ENCODE data around the gene PTRHD1. TPM values are rescaled to one million over a fixed set of nuclear protein-coding genes. Genes with fewer than 3 reads are reported as not detected.

PTRHD1 gene
- total RNA-seq, 4 donors from 2014 or later, result 30.6 to 50.9 (median 40.5) TPM

- Histone ChIP-seq H3K36me3 (peaks cover 0 to 46% (median 20%) of the 10 kb centered on the region in 4 donors), H3K27me3 (no peaks in the 10 kb centered on the region), H3K4me3 (no peak overlapping the region), H3K4me1 (no peaks in the 10 kb centered on the region), H3K9me3 (no peaks in the 10 kb centered on the region), H3K27ac (no peak overlapping the region)
- intact Hi-C loops (cut with DNase I; ENCODE audit: low total_unique reads) (no loop called here), in situ Hi-C loops (cut with MboI; ENCODE audit: low pct_ligation_motif_present in 1 of 4, low pct_unique_long_range_greater_than_20kb in 1 of 4, low sequenced_read_pairs in 3 of 4) (no loop called here)
- TF ChIP-seq EP300 (IDR thresholded peaks at IDR 0.05; ENCODE audit: low read depth) (no peak), POLR2AphosphoS5 (IDR thresholded peaks at IDR 0.05) (no peak), CTCF (IDR thresholded peaks at IDR 0.05) (no peak), POLR2A (IDR thresholded peaks at IDR 0.05) (no peak)
- WGBS, 2 donors (ENCODE audit: low coverage in 1 of 2), result 97 to 100% methylated on average over 1 of the region's 1 CpG
- no peak for DNase-seq
Measured at GRCh38 chr2:24756789-24757188, 36.4 kb downstream of the PTRHD1 start.

- Histone ChIP-seq H3K4me3 (no peak overlapping the region), H3K27ac (no peak overlapping the region), H3K9me3 (no peaks in the 10 kb centered on the region), H3K27me3 (no peaks in the 10 kb centered on the region), H3K36me3 (peaks cover 0 to 49% (median 21%) of the 10 kb centered on the region in 4 donors), H3K4me1 (no peaks in the 10 kb centered on the region)
- in situ Hi-C loops (cut with MboI; ENCODE audit: low pct_ligation_motif_present in 1 of 4, low pct_unique_long_range_greater_than_20kb in 1 of 4, low sequenced_read_pairs in 3 of 4) (no loop called here), intact Hi-C loops (cut with DNase I; ENCODE audit: low total_unique reads) (no loop called here)
- TF ChIP-seq CTCF (IDR thresholded peaks at IDR 0.05), result no peak
- DNase-seq, result no peak
- 77 to 81% methylated on average over 2 to 3 of the region's 3 CpGs for WGBS, 2 donors (ENCODE audit: low coverage in 1 of 2)
Measured at GRCh38 chr2:24754985-24755705, 38.0 kb downstream of the PTRHD1 start.

DNA sequence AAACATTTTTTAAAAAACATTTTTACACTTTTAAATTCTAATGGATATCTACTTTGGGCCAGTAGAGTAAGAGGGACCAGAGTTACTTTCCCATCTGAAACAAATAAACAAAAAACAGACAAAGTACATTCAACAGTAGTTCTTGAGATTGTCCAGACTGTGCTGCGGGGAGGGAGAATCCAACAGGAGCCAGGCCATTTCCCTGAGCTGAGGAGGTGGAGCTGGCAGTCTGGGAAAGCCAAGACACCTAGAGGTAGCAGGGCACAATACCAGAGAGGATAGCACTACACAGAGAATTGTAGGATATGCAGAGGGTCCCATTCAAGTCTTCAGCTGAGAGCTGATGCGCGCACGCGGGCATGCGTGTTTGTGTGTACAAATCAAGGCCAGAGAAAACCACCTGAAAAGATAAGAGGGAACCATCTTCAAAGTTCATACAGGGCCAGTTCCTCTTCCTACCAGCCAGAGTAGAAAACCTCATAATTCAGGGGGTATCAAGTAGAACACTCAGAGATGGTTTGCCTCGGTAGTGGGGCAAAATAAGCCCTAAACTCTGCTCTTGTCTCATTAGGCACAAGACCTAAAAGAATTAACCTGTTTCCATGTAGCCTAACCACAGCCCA lies 44.0 kb downstream of the PTRHD1 start:
- in situ Hi-C loops (cut with MboI; ENCODE audit: low pct_ligation_motif_present in 1 of 4, low pct_unique_long_range_greater_than_20kb in 1 of 4, low sequenced_read_pairs in 3 of 4), result no loop called here
- Histone ChIP-seq H3K36me3 (peaks cover 0 to 27% (median 12%) of the 10 kb centered on the region in 4 donors), H3K27me3 (no peaks in the 10 kb centered on the region), H3K9me3 (no peaks in the 10 kb centered on the region), H3K27ac (no peak overlapping the region), H3K4me3 (no peak overlapping the region), H3K4me1 (peaks cover 0 to 13% (median 0%) of the 10 kb centered on the region in 4 donors)
- intact Hi-C loops (cut with DNase I; ENCODE audit: low total_unique reads), result no loop called here
- WGBS, 2 donors (ENCODE audit: low coverage in 1 of 2), result 95 to 100% methylated on average over 4 to 7 of the region's 7 CpGs
- TF ChIP-seq EP300 (IDR thresholded peaks at IDR 0.05; ENCODE audit: low read depth) (no peak), CTCF (IDR thresholded peaks at IDR 0.05) (no peak), POLR2AphosphoS5 (IDR thresholded peaks at IDR 0.05) (peak in 1 of 3 donors; percentile 48)
- no peak for DNase-seq

DNA sequence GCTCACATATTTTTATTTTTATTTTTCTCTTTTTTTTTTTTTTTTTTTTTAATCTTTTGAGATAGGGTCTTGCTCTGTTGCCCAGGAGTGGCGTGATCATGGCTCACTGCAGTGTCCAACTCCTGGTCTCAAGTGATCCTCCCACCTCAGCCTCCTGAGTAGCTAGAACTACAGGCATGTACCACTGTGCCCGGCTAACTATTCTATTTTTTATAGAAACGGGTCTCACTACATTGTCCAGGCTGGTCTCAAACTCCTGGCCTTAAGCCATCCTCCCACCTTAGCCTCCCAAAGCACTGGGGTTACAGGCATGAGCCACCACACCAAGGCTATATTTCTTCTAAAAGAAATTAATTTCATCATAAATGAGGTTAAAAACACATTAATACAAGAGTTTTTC lies 45.9 kb downstream of the PTRHD1 start:
- Histone ChIP-seq H3K27ac (no peak overlapping the region), H3K4me3 (no peak overlapping the region), H3K4me1 (peaks cover 0 to 13% (median 0%) of the 10 kb centered on the region in 4 donors), H3K27me3 (no peaks in the 10 kb centered on the region), H3K9me3 (no peaks in the 10 kb centered on the region), H3K36me3 (peaks cover 0 to 17% (median 7%) of the 10 kb centered on the region in 4 donors)
- 97 to 100% methylated on average over 2 to 3 of the region's 3 CpGs for WGBS, 2 donors (ENCODE audit: low coverage in 1 of 2)
- no peak for DNase-seq
- in situ Hi-C loops (cut with MboI; ENCODE audit: low pct_ligation_motif_present in 1 of 4, low pct_unique_long_range_greater_than_20kb in 1 of 4, low sequenced_read_pairs in 3 of 4), result no loop called here
- intact Hi-C loops (cut with DNase I; ENCODE audit: low total_unique reads), result no loop called here
- TF ChIP-seq POLR2AphosphoS5 (IDR thresholded peaks at IDR 0.05), result no peak
- TF ChIP-seq EP300 (IDR thresholded peaks at IDR 0.05; ENCODE audit: low read depth), result no peak
- no peak for TF ChIP-seq CTCF (IDR thresholded peaks at IDR 0.05)
- TF ChIP-seq POLR2A (IDR thresholded peaks at IDR 0.05), result no peak
